Transverse colon (tissue), 4 donors: Measurements from ENCODE around the gene PES1. TPM values are rescaled to one million over a fixed set of nuclear protein-coding genes. Genes with fewer than 3 reads are reported as not detected.
"Not testable (repeated sequence)": the region's sequence is repeated elsewhere in the genome, so short reads cannot be mapped to it uniquely, and the experiment has no call there.

Experiments used
- DNase-seq: peaks from one replicate; pipeline ENCODE4 v3.0.0-alpha.2; 2019
- H3K27ac ChIP-seq, 4 donors: fragments of 200-600 bp; sonication (generic); 2 replicates each; pipeline ENCODE4 v1.5.1; 2016 to 2018; ENCODE audit warnings: inconsistent platforms in 4 of 4
- H3K27me3 ChIP-seq: fragments of 200-600 bp; sonication (generic); 2 replicates; pipeline ENCODE4 v1.5.1; 2017; ENCODE audit warnings: inconsistent platforms
- H3K36me3 ChIP-seq, 4 donors: fragments of 200-600 bp; sonication (generic); 2 replicates each; pipeline ENCODE4 v1.5.1; 2017 to 2019; ENCODE audit warnings: inconsistent platforms in 4 of 4
- H3K4me1 ChIP-seq, 4 donors: fragments of 200-600 bp; sonication (generic); 2 replicates each; pipeline ENCODE4 v1.5.1; 2017 to 2020; ENCODE audit warnings: inconsistent platforms in 4 of 4
- H3K4me3 ChIP-seq, 4 donors: fragments of 200-600 bp; sonication (generic); 1 replicate in 1 of 4; 2 replicates in 3 of 4; pipeline versions ENCODE4 v1.5.1 to v1.6.1; 2017 to 2019; ENCODE audit warnings: inconsistent platforms in 4 of 4
- H3K9me3 ChIP-seq, 2 donors: fragments of 200-600 bp; sonication (generic); 2 replicates each; pipeline ENCODE4 v1.5.1; 2017 to 2019; ENCODE audit warnings: inconsistent platforms in 2 of 2
- EP300 ChIP-seq: sonication (generic); formaldehyde crosslinking; IDR thresholded peaks from one replicate; pipeline ENCODE4 v1.6.1; 2017; ENCODE audit warnings: antibody characterized with exemption, low read depth
- POLR2A ChIP-seq: fragments of 450-650 bp; IDR thresholded peaks from one replicate; pipeline ENCODE4 v1.6.1; 2016; ENCODE audit warnings: antibody characterized with exemption, mild to moderate bottlenecking, moderate library complexity
- POLR2AphosphoS5 ChIP-seq, 3 donors: sonication (generic); formaldehyde crosslinking; IDR thresholded peaks; one replicate each; pipeline ENCODE4 v1.6.1; 2016; ENCODE audit warnings: antibody characterized with exemption in 3 of 3
- WGBS, 2 donors: methylation state at CpG; one replicate each; pipeline ENCODE4 v1.1.5; 2018; ENCODE audit warnings: low coverage in 1 of 2; 5-methylcytosine and 5-hydroxymethylcytosine counted together
- in situ Hi-C, 4 donors: fragments of 200-750 bp; cut with MboI; loops; one replicate each; pipeline versions ENCODE4 v1.15.0 to v1.15.1; 2017; ENCODE audit warnings: low sequenced_read_pairs in 3 of 4, low pct_ligation_motif_present in 1 of 4, low pct_unique_long_range_greater_than_20kb in 1 of 4
- intact Hi-C: fragments of 100-400 bp; cut with DNase I; formaldehyde crosslinking; loops from one replicate; pipeline ENCODE4 v1.15.1; 2023; ENCODE audit warnings: low total_unique reads
- total RNA-seq, 4 donors: library from RNA; depleted of rRNA; stranded (reverse); fragments of >200 nt; gene quantifications; one replicate each; pipeline ENCODE4 v1.1.0, GENCODE V29; 2016
- TF ChIP-seq, protein P1 (sequence below), 5 experiments: fragments of 200-600 bp in 3 of 5; fragments of 450-650 bp in 2 of 5; sonication (generic) in 3 of 5; IDR thresholded peaks; 1 replicate in 2 of 5; 2 replicates in 3 of 5; pipeline ENCODE4 v1.5.1; 2016 to 2017; ENCODE audit warnings: antibody characterized with exemption in 5 of 5, inconsistent platforms in 3 of 5, mild to moderate bottlenecking in 2 of 5, moderate library complexity in 1 of 5

Gene PES1
- total RNA-seq, 4 donors from 2014 or later, result 13.5 to 39.5 (median 30.6) TPM

DNA sequence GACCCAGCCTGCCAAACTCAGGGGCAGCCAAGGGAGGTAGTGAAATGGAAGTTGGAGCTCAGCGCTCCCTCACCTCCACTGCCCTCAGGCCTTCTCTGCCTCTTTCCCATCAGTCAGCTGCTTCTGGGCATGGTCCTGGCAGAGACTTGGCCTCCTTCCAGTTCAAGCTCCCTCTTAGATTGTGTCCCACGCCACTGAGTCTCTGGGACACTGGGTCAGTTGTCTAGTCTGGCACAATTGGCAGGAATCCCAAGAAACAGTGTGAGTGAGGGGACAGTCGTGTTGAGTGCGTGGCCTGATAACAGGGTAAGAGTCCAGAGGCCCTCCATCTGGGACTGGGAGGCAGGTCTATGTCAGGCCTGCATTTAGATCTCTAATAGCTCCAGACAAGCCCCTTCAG, 36.8 kb upstream of the PES1 start:
- H3K36me3 ChIP-seq, result no peaks in the 10 kb centered on the region
- intact Hi-C loops, result loop anchor here (10.0 kb wide), 1 partner anchor 276 kb away; no protein-coding TSS in a partner anchor
- no peaks in the 10 kb centered on the region for H3K4me1 ChIP-seq
- no peak overlapping the region for H3K4me3 ChIP-seq
- no peak overlapping the region for H3K27ac ChIP-seq
- WGBS, 2 donors, result 76 to 100% methylated on average over 1 to 4 of the region's 4 CpGs
- no peaks in the 10 kb centered on the region for H3K27me3 ChIP-seq
- TF ChIP-seq, protein P1, sequence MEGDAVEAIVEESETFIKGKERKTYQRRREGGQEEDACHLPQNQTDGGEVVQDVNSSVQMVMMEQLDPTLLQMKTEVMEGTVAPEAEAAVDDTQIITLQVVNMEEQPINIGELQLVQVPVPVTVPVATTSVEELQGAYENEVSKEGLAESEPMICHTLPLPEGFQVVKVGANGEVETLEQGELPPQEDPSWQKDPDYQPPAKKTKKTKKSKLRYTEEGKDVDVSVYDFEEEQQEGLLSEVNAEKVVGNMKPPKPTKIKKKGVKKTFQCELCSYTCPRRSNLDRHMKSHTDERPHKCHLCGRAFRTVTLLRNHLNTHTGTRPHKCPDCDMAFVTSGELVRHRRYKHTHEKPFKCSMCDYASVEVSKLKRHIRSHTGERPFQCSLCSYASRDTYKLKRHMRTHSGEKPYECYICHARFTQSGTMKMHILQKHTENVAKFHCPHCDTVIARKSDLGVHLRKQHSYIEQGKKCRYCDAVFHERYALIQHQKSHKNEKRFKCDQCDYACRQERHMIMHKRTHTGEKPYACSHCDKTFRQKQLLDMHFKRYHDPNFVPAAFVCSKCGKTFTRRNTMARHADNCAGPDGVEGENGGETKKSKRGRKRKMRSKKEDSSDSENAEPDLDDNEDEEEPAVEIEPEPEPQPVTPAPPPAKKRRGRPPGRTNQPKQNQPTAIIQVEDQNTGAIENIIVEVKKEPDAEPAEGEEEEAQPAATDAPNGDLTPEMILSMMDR (IDR thresholded peaks at IDR 0.05), result no peak
- no peak for TF ChIP-seq EP300
- DNase-seq, result no peak
- in situ Hi-C loops, result loop anchor here in 2 of 4 donors (10.0 to 25.0 kb wide), 2 partner anchors 126 to 284 kb away; no protein-coding TSS in a partner anchor
- H3K9me3 ChIP-seq, result no peaks in the 10 kb centered on the region

DNA sequence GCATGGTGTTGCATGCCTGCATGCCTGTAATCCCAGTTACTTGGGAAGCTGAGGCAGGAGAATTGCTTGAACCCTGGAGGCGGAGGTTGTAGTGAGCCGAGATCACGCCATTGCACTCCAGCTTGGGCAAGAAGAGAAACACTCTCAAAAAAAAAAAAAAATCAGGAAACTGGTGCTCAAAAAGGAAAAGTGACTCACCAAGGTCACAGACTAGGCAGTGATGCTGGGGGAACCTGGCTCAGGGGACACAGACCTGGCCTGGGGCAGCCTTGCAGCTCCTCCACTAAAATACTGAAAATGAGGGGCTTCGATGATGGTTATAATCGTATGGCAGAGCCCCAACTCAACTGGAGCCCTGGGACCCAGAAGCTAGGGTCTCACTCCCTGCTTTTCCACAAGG, 35.8 kb upstream of the PES1 start:
- no peak for TF ChIP-seq POLR2A
- TF ChIP-seq, protein P1 (IDR thresholded peaks at IDR 0.05), result no peak
- no peak for TF ChIP-seq POLR2AphosphoS5 (IDR thresholded peaks at IDR 0.05)
- TF ChIP-seq EP300, result no peak
- Histone ChIP-seq H3K4me3 (no peak overlapping the region), H3K36me3 (no peaks in the 10 kb centered on the region), H3K27me3 (no peaks in the 10 kb centered on the region), H3K9me3 (no peaks in the 10 kb centered on the region), H3K27ac (no peak overlapping the region), H3K4me1 (no peaks in the 10 kb centered on the region)
- WGBS, 2 donors, result 88 to 100% methylated on average over 5 of the region's 5 CpGs
- in situ Hi-C loops, result loop anchor here in 2 of 4 donors (10.0 to 25.0 kb wide), 2 partner anchors 127 to 285 kb away; no protein-coding TSS in a partner anchor
- intact Hi-C loops, result loop anchor here (10.0 kb wide), 1 partner anchor 277 kb away; no protein-coding TSS in a partner anchor
- DNase-seq, result no peak

DNA sequence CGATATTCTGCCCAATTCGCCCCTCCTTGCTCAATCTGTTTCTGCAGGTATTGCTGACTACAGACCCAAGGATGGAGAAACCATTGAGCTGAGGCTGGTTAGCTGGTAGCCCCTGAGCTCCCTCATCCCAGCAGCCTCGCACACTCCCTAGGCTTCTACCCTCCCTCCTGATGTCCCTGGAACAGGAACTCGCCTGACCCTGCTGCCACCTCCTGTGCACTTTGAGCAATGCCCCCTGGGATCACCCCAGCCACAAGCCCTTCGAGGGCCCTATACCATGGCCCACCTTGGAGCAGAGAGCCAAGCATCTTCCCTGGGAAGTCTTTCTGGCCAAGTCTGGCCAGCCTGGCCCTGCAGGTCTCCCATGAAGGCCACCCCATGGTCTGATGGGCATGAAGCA, 34.7 kb upstream of the PES1 start:
- 83% methylated on average over 5 of the region's 5 CpGs; no CpG with 5 or more reads in 1 of the 2 donors for WGBS, 2 donors
- TF ChIP-seq, protein P1 (IDR thresholded peaks at IDR 0.05), result no peak
- TF ChIP-seq EP300 (no peak), POLR2A (no peak), POLR2AphosphoS5 (IDR thresholded peaks at IDR 0.05) (no peak)
- in situ Hi-C loops (loop anchor here in 2 of 4 donors (10.0 to 25.0 kb wide), 2 partner anchors 128 to 286 kb away; no protein-coding TSS in a partner anchor), intact Hi-C loops (loop anchor here (10.0 kb wide), 1 partner anchor 278 kb away; no protein-coding TSS in a partner anchor)
- Histone ChIP-seq H3K4me1 (no peaks in the 10 kb centered on the region), H3K27me3 (no peaks in the 10 kb centered on the region), H3K9me3 (no peaks in the 10 kb centered on the region), H3K36me3 (no peaks in the 10 kb centered on the region), H3K4me3 (no peak overlapping the region), H3K27ac (no peak overlapping the region)
- DNase-seq, result no peak

DNA sequence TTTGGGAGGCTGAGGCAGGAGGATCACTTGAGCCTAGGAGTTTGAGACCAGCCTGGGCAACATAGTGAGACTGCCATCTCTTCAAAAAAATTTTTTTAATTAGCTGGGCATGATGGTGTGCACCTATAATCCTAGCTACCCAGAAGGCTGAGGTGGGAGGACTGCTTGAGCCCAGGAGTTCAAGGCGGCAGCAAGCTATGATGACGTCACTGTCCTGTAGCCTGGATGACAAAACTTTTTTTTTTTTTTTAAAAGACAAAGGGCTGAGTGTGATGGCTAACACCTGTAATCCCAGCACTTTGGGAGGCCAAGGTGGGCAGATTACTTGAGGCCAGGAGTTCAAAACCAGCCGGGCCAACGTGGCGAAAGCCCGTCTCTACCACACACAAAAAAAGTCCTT, 28.2 kb upstream of the PES1 start:
- in situ Hi-C loops (loop anchor here in 1 of 4 donors (10.0 kb wide), 1 partner anchor 135 kb away; no protein-coding TSS in a partner anchor), intact Hi-C loops (loop anchor here (10.0 kb wide), 1 partner anchor 285 kb away; no protein-coding TSS in a partner anchor)
- WGBS, 2 donors, result 97 to 100% methylated on average over 6 of the region's 6 CpGs
- H3K4me1 ChIP-seq, H3K9me3 ChIP-seq, H3K27ac ChIP-seq, H3K4me3 ChIP-seq, H3K36me3 ChIP-seq, DNase-seq, H3K27me3 ChIP-seq: not testable (repeated sequence)

DNA sequence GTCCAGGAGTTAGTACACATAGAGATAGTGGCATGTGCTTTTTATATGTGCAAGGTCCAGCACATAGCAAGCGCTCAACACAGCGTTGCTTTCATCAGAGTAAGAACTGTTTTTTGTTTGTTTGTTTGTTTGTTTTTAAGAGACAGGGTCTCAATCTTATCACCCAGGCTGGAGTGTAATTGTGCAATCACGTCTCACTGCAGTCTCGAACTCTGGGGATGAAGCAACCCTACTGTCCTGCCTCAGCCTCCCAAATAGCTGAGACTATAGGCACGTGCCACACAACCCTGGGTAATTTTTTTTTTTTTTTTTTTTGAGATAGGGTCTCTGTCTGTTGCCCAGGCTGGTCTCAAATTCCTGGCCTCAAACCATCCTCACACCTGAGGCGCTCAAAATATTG, 26.1 kb upstream of the PES1 start:
- intact Hi-C loops, result no loop called here

More for the DNA sequence above, 26.1 kb upstream of the PES1 start:
- Histone ChIP-seq H3K36me3 (peaks cover 0 to 3% (median 0%) of the 10 kb centered on the region in 4 donors), H3K4me3 (no peak overlapping the region), H3K4me1 (no peaks in the 10 kb centered on the region), H3K9me3 (no peaks in the 10 kb centered on the region), H3K27me3 (no peaks in the 10 kb centered on the region), H3K27ac (no peak overlapping the region)
- in situ Hi-C loops, result no loop called here
- 86 to 88% methylated on average over 4 to 6 of the region's 6 CpGs for WGBS, 2 donors
- no peak for DNase-seq
- no peak for TF ChIP-seq EP300
- TF ChIP-seq, protein P1 (IDR thresholded peaks at IDR 0.05), result no peak
- no peak for TF ChIP-seq POLR2AphosphoS5 (IDR thresholded peaks at IDR 0.05)
- no peak for TF ChIP-seq POLR2A
